Sigmoid colon (tissue), 7 donors: Measurements from ENCODE around the gene MS4A13. TPM values are rescaled to one million over a fixed set of nuclear protein-coding genes. Genes with fewer than 3 reads are reported as not detected.

ENCODE experiments used
- DNase-seq: peaks from one replicate; pipeline ENCODE4 v3.0.0-alpha.2; 2019
- H3K27ac ChIP-seq, 4 donors: fragments of 200-600 bp; sonication (generic); one replicate each; pipeline ENCODE4 v1.5.1; 2016 to 2019; ENCODE audit warnings: mild to moderate bottlenecking in 1 of 4
- H3K27me3 ChIP-seq, 3 donors: fragments of 200-600 bp; sonication (generic); one replicate each; pipeline ENCODE4 v1.5.1; 2019; ENCODE audit warnings: mild to moderate bottlenecking in 1 of 3
- H3K36me3 ChIP-seq, 4 donors: fragments of 200-600 bp; sonication (generic); one replicate each; pipeline ENCODE4 v1.5.1; 2016 to 2019
- H3K4me1 ChIP-seq, 4 donors: fragments of 200-600 bp; sonication (generic); one replicate each; pipeline ENCODE4 v1.5.1; 2017 to 2019
- H3K4me3 ChIP-seq, 4 donors: fragments of 200-600 bp; sonication (generic); one replicate each; pipeline ENCODE4 v1.5.1; 2017 to 2019; ENCODE audit warnings: mild to moderate bottlenecking in 2 of 4, moderate library complexity in 1 of 4
- H3K9me3 ChIP-seq, 4 donors: fragments of 200-600 bp in 3 of 4; sonication (generic) in 3 of 4; one replicate each; pipeline versions ENCODE4 v1.5.1 to v1.6.1; 2013 to 2019
- EP300 ChIP-seq, 4 donors: sonication (generic); formaldehyde crosslinking; IDR thresholded peaks; one replicate each; pipeline ENCODE4 v1.6.1; 2017; ENCODE audit warnings: antibody characterized with exemption in 4 of 4
- POLR2A ChIP-seq, 2 donors: fragments of 450-650 bp; IDR thresholded peaks; one replicate each; pipeline ENCODE4 v1.6.1; 2016; ENCODE audit warnings: antibody characterized with exemption in 2 of 2, mild to moderate bottlenecking in 2 of 2, moderate library complexity in 2 of 2
- POLR2AphosphoS5 ChIP-seq, 4 donors: sonication (generic); formaldehyde crosslinking; IDR thresholded peaks; one replicate each; pipeline ENCODE4 v1.6.1; 2017; ENCODE audit warnings: antibody characterized with exemption in 4 of 4
- WGBS, 2 donors: extraction: QIAGEN DNeasy Blood & Tissue Kit; methylation state at CpG; one replicate each; pipeline ENCODE4 v1.1.7; 2013; 5-methylcytosine and 5-hydroxymethylcytosine counted together
- intact Hi-C: fragments of 100-400 bp; cut with DNase I; formaldehyde crosslinking; loops from one replicate; pipeline ENCODE4 v1.15.1; 2023
- polyA plus RNA-seq, 3 donors: library from polyadenylated mRNA; stranded (reverse); fragments of 200-250 nt; gene quantifications; one replicate each; pipeline ENCODE4 v1.2.3, GENCODE V29; 2013
- total RNA-seq, 4 donors: library from RNA; depleted of rRNA; stranded (reverse); fragments of >200 nt; gene quantifications; one replicate each; pipeline ENCODE4 v1.1.0, GENCODE V29; 2016
- TF ChIP-seq, protein P1 (sequence below), 4 experiments: fragments of 450-650 bp in 3 of 4; fragments of 200-600 bp in 1 of 4; IDR thresholded peaks; one replicate each; pipeline ENCODE4 v1.5.1; 2016 to 2019; ENCODE audit warnings: antibody characterized with exemption in 4 of 4, mild to moderate bottlenecking in 3 of 4, moderate library complexity in 2 of 4
- donor health status: healthy with polysubstance abuse.
- donor health status: Bipolar disorder and iron deficiency.
- donor health status: healthy.

The MS4A13 gene
- total and polyA plus RNA-seq, 7 donors, result not detected

- Histone ChIP-seq H3K4me3 (no peak overlapping the region), H3K9me3 (peaks cover 0 to 2% (median 0%) of the 10 kb centered on the region in 4 donors), H3K4me1 (no peaks in the 10 kb centered on the region), H3K36me3 (no peaks in the 10 kb centered on the region), H3K27me3 (no peaks in the 10 kb centered on the region), H3K27ac (no peak overlapping the region)
- 67 to 70% methylated on average over 8 of the region's 8 CpGs for whole genome bisulfite sequencing, 2 donors
- intact Hi-C loops, result no loop called here
- TF ChIP-seq, protein P1, sequence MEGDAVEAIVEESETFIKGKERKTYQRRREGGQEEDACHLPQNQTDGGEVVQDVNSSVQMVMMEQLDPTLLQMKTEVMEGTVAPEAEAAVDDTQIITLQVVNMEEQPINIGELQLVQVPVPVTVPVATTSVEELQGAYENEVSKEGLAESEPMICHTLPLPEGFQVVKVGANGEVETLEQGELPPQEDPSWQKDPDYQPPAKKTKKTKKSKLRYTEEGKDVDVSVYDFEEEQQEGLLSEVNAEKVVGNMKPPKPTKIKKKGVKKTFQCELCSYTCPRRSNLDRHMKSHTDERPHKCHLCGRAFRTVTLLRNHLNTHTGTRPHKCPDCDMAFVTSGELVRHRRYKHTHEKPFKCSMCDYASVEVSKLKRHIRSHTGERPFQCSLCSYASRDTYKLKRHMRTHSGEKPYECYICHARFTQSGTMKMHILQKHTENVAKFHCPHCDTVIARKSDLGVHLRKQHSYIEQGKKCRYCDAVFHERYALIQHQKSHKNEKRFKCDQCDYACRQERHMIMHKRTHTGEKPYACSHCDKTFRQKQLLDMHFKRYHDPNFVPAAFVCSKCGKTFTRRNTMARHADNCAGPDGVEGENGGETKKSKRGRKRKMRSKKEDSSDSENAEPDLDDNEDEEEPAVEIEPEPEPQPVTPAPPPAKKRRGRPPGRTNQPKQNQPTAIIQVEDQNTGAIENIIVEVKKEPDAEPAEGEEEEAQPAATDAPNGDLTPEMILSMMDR (IDR thresholded peaks at IDR 0.05), result no peak
- TF ChIP-seq POLR2A (IDR thresholded peaks at IDR 0.05) (no peak), EP300 (IDR thresholded peaks at IDR 0.05) (no peak), POLR2AphosphoS5 (IDR thresholded peaks at IDR 0.05) (no peak)
- no peak for DNase-seq
Observed at GRCh38 chr11:60563553-60564235, 48.5 kb downstream of the MS4A13 start.

GRCh38 chr11:60566776-60567175 lies 51.6 kb downstream of the MS4A13 start:
- 80 to 82% methylated on average over 5 of the region's 5 CpGs for WGBS, 2 donors
- DNase-seq, result no peak
- TF ChIP-seq EP300 (IDR thresholded peaks at IDR 0.05) (no peak), POLR2A (IDR thresholded peaks at IDR 0.05) (no peak), POLR2AphosphoS5 (IDR thresholded peaks at IDR 0.05) (no peak)
- TF ChIP-seq, protein P1 (IDR thresholded peaks at IDR 0.05), result no peak
- no peaks in the 10 kb centered on the region for H3K36me3 ChIP-seq
- no peaks in the 10 kb centered on the region for H3K9me3 ChIP-seq
- H3K27me3 ChIP-seq, result no peaks in the 10 kb centered on the region
- intact Hi-C loops, result no loop called here
- no peaks in the 10 kb centered on the region for H3K4me1 ChIP-seq
- no peak overlapping the region for H3K27ac ChIP-seq
- no peak overlapping the region for H3K4me3 ChIP-seq

GRCh38 chr11:60570970-60571369 lies 55.8 kb downstream of the MS4A13 start:
- Histone ChIP-seq H3K4me1 (no peaks in the 10 kb centered on the region), H3K9me3 (no peaks in the 10 kb centered on the region), H3K36me3 (no peaks in the 10 kb centered on the region), H3K4me3 (no peak overlapping the region), H3K27ac (no peak overlapping the region), H3K27me3 (no peaks in the 10 kb centered on the region)
- TF ChIP-seq POLR2A (IDR thresholded peaks at IDR 0.05) (no peak), EP300 (IDR thresholded peaks at IDR 0.05) (no peak), POLR2AphosphoS5 (IDR thresholded peaks at IDR 0.05) (no peak)
- TF ChIP-seq, protein P1 (IDR thresholded peaks at IDR 0.05), result no peak
- intact Hi-C loops, result no loop called here
- no peak for DNase-seq
- 60 to 79% methylated on average over 1 of the region's 1 CpG for WGBS, 2 donors

DNA sequence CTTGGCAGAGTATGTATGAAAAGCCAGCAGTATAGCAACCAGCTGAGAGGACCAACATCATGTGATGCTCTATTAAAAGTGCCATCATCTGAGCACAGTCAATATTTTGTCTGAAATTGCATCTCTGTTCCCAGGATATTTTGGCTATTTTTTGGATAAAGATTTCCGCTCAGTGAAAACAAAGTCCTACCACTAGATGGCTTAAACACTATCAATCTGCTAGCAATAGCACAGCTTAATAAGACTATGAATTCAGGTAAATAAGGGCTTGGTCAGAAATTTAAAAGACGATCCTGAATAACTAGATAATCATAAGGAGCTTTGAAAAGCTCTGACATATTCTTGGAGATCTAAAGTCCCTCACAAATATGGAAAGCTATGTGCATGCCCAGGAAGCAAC lies 74.4 kb downstream of the MS4A13 start:
- H3K4me1 ChIP-seq, result no peaks in the 10 kb centered on the region
- no peak overlapping the region for H3K27ac ChIP-seq
- no peak for TF ChIP-seq POLR2AphosphoS5 (IDR thresholded peaks at IDR 0.05)
- no peak for TF ChIP-seq EP300 (IDR thresholded peaks at IDR 0.05)
- TF ChIP-seq, protein P1 (IDR thresholded peaks at IDR 0.05), result no peak
- no peak for TF ChIP-seq POLR2A (IDR thresholded peaks at IDR 0.05)
- no peak for DNase-seq
- WGBS, 2 donors, result 56 to 81% methylated on average over 2 of the region's 2 CpGs
- no peak overlapping the region for H3K4me3 ChIP-seq
- intact Hi-C loops, result no loop called here
- peaks cover 0 to 4% (median 0%) of the 10 kb centered on the region in 4 donors for H3K9me3 ChIP-seq
- H3K27me3 ChIP-seq, result no peaks in the 10 kb centered on the region
- H3K36me3 ChIP-seq, result no peaks in the 10 kb centered on the region

Other genes starting within 250 kb of the MS4A13 start
- gene MS4A4A, start 234.7 kb upstream of the MS4A13 start, total RNA-seq, result 10 to 100 TPM; 12.7 to 49.9 (median 38.3) TPM
- 10 to 100 TPM; 10.8 to 43.9 (median 25.0) TPM for gene MS4A4A, start 234.7 kb upstream of the MS4A13 start, polyA plus RNA-seq
- gene MS4A6E, start 188.1 kb upstream of the MS4A13 start, total RNA-seq, result 1 to 10 TPM in 1 of 4 donors, not detected in 3; 1.2 TPM
- under 1 TPM in 1 of 3 donors, not detected in 2; 0.23 TPM for gene MS4A6E, start 188.1 kb upstream of the MS4A13 start, polyA plus RNA-seq
- gene MS4A7, start 136.9 kb upstream of the MS4A13 start, total RNA-seq, result 10 to 100 TPM; 26.1 to 51.0 (median 32.2) TPM
- 10 to 100 TPM in 2 of 3 donors, 1 to 10 TPM in 1; 6.9 to 39.8 (median 12.6) TPM for gene MS4A7, start 136.9 kb upstream of the MS4A13 start, polyA plus RNA-seq
- gene MS4A14, start 118.9 kb upstream of the MS4A13 start, total RNA-seq, result 1 to 10 TPM in 3 of 4 donors, under 1 TPM in 1; 0.41 to 7.2 (median 3.2) TPM
- gene MS4A14, start 118.9 kb upstream of the MS4A13 start, polyA plus RNA-seq, result under 1 TPM in 1 of 3 donors, not detected in 2; 0.25 TPM
- gene MS4A5, start 85.8 kb upstream of the MS4A13 start, total RNA-seq, result not detected
- not detected for gene MS4A5, start 85.8 kb upstream of the MS4A13 start, polyA plus RNA-seq
- not detected for gene MS4A1, start 59.5 kb upstream of the MS4A13 start, total RNA-seq
- gene MS4A1, start 59.5 kb upstream of the MS4A13 start, polyA plus RNA-seq, result 100 to 1,000 TPM in 1 of 3 donors, 1 to 10 TPM in 1, under 1 TPM in 1; 0.69 to 109 (median 1.8) TPM
- under 1 TPM in 1 of 4 donors, not detected in 3; 0.41 TPM for gene MS4A12, start 22.6 kb upstream of the MS4A13 start, total RNA-seq
- gene MS4A12, start 22.6 kb upstream of the MS4A13 start, polyA plus RNA-seq, result 100 to 1,000 TPM; 356 to 427 (median 402) TPM
- not detected for gene MS4A8, start 184.2 kb downstream of the MS4A13 start, total RNA-seq
- 1 to 10 TPM; 3.6 to 9.6 (median 4.4) TPM for gene MS4A8, start 184.2 kb downstream of the MS4A13 start, polyA plus RNA-seq
- gene MS4A18, start 209.3 kb downstream of the MS4A13 start, total RNA-seq, result not detected
- gene MS4A18, start 209.3 kb downstream of the MS4A13 start, polyA plus RNA-seq, result under 1 TPM in 1 of 3 donors, not detected in 2; 0.10 TPM
- gene MS4A15, start 241.5 kb downstream of the MS4A13 start, total RNA-seq, result not detected
- gene MS4A15, start 241.5 kb downstream of the MS4A13 start, polyA plus RNA-seq, result under 1 TPM in 1 of 3 donors, not detected in 2; 0.04 TPM